Measurements from ENCODE around the gene ZNF554.

GRCh38 chr19:2783781-2784145, 35.9 kb upstream of the ZNF554 start:
- TF ChIP-seq POLR2A (IDR thresholded peaks at IDR 0.05; ENCODE audit: low read length) (no peak), CTCF (IDR thresholded peaks at IDR 0.05) (no peak), PHF8 (IDR thresholded peaks at IDR 0.05; ENCODE audit: borderline replicate concordance, low read depth) (no peak), CEBPB (IDR thresholded peaks at IDR 0.05) (no peak), BHLHE40 (IDR thresholded peaks at IDR 0.05; ENCODE audit: low read depth, low read length) (no peak), REST (IDR thresholded peaks at IDR 0.05) (no peak), HOXB13 (CRISPR knock-in tag; IDR thresholded peaks at IDR 0.05; ENCODE audit: low read depth) (0 out of 2 replicates have a peak, but pooled peaks have one; percentile 5), SMC3 (IDR thresholded peaks at IDR 0.05) (no peak), KDM5A (IDR thresholded peaks at IDR 0.05) (no peak), ZC3H11A (IDR thresholded peaks at IDR 0.05) (no peak), GATA3 (IDR thresholded peaks at IDR 0.05; ENCODE audit: borderline replicate concordance) (no peak), EP300 (IDR thresholded peaks at IDR 0.05) (no peak), RNF2 (IDR thresholded peaks at IDR 0.05; ENCODE audit: borderline replicate concordance, low read depth) (no peak), MAFK (IDR thresholded peaks at IDR 0.05; ENCODE audit: partially characterized antibody) (no peak)
